ENCODE data around the gene EFCAB6. TPM values are rescaled to one million over a fixed set of nuclear protein-coding genes. Genes with fewer than 3 reads are reported as not detected.

The EFCAB6 gene
- total RNA-seq, 1 experiment from 2014 or later: not detected

- Mint-ChIP-seq H3K36me3 (ENCODE audit: insufficient read depth, unreplicated experiment) (no peaks in the 10 kb centered on the region), H3K9me3 (ENCODE audit: unreplicated experiment) (no peaks in the 10 kb centered on the region), H3K27ac (ENCODE audit: unreplicated experiment) (no peak overlapping the region), H3K4me1 (ENCODE audit: low read depth, unreplicated experiment) (no peaks in the 10 kb centered on the region), H3K4me3 (ENCODE audit: unreplicated experiment) (no peak overlapping the region), H3K27me3 (ENCODE audit: insufficient read depth, unreplicated experiment) (peaks cover 35% of the 10 kb centered on the region)
- Histone ChIP-seq H3K9me3 (no peaks in the 10 kb centered on the region), H3K4me1 (peaks cover 8% of the 10 kb centered on the region; the same call in 1 of the 2 replicates), H3K27me3 (replicated peaks; ENCODE audit: control insufficient read depth, insufficient read depth, low read length) (no peaks in the 10 kb centered on the region), H3K36me3 (ENCODE audit: control insufficient read depth, insufficient read depth, low read length) (no peaks in the 10 kb centered on the region), H3K4me3 (ENCODE audit: low read depth, low read length) (no peak overlapping the region)
- intact Hi-C loops (cut with micrococcal nuclease; ENCODE audit: unreplicated experiment): loop anchor here (10.0 kb wide), 1 partner anchor 436 kb away; no protein-coding TSS in a partner anchor
- TF ChIP-seq CTCF (IDR thresholded peaks at IDR 0.05; ENCODE audit: insufficient read depth in 1 of 2, low read depth in 1 of 2, low read length in 1 of 2, severe bottlenecking in 1 of 2, unreplicated experiment in 1 of 2): no peak
- CTCF ChIA-PET: no interaction called here
- no TSS peak for BruUV-seq (replicated peaks)
- no peak for DNase-seq
- POLR2A ChIA-PET: no interaction called here
Measured at GRCh38 chr22:43820651-43821305, 8.7 kb upstream of the EFCAB6 start.

- H3K27me3 Mint-ChIP-seq (ENCODE audit: insufficient read depth, unreplicated experiment): peaks cover 31% of the 10 kb centered on the region
- H3K4me1 Mint-ChIP-seq (ENCODE audit: low read depth, unreplicated experiment): no peaks in the 10 kb centered on the region
- no peaks in the 10 kb centered on the region for H3K36me3 Mint-ChIP-seq (ENCODE audit: insufficient read depth, unreplicated experiment)
- H3K4me3 Mint-ChIP-seq (ENCODE audit: unreplicated experiment): no peak overlapping the region
- no peak for TF ChIP-seq CTCF (IDR thresholded peaks at IDR 0.05; ENCODE audit: insufficient read depth in 1 of 2, low read depth in 1 of 2, low read length in 1 of 2, severe bottlenecking in 1 of 2, unreplicated experiment in 1 of 2)
- POLR2A ChIA-PET: no interaction called here
- Histone ChIP-seq H3K27me3 (replicated peaks; ENCODE audit: control insufficient read depth, insufficient read depth, low read length) (no peaks in the 10 kb centered on the region), H3K4me3 (ENCODE audit: low read depth, low read length) (no peak overlapping the region), H3K4me1 (peaks cover 8% of the 10 kb centered on the region; the same call in 1 of the 2 replicates), H3K36me3 (ENCODE audit: control insufficient read depth, insufficient read depth, low read length) (no peaks in the 10 kb centered on the region), H3K9me3 (no peaks in the 10 kb centered on the region)
- no peaks in the 10 kb centered on the region for H3K9me3 Mint-ChIP-seq (ENCODE audit: unreplicated experiment)
- no TSS peak for BruUV-seq (replicated peaks)
- intact Hi-C loops (cut with micrococcal nuclease; ENCODE audit: unreplicated experiment): loop anchor here (10.0 kb wide), 1 partner anchor 435 kb away; no protein-coding TSS in a partner anchor
- no peak for DNase-seq
- no peak overlapping the region for H3K27ac Mint-ChIP-seq (ENCODE audit: unreplicated experiment)
- CTCF ChIA-PET: interaction anchor here (0.6 kb wide), 1 partner anchor 177 kb away, joined by 6 read pairs; no protein-coding TSS in a partner anchor
Measured at GRCh38 chr22:43819931-43820640, 8.0 kb upstream of the EFCAB6 start.

- TF ChIP-seq CTCF (IDR thresholded peaks at IDR 0.05; ENCODE audit: insufficient read depth in 1 of 2, low read depth in 1 of 2, low read length in 1 of 2, severe bottlenecking in 1 of 2, unreplicated experiment in 1 of 2): no peak
- H3K9me3 ChIP-seq: no peaks in the 10 kb centered on the region
- H3K4me3 Mint-ChIP-seq (ENCODE audit: unreplicated experiment): no peak overlapping the region
- no peaks in the 10 kb centered on the region for H3K9me3 Mint-ChIP-seq (ENCODE audit: unreplicated experiment)
- H3K4me1 Mint-ChIP-seq (ENCODE audit: low read depth, unreplicated experiment): no peaks in the 10 kb centered on the region
- no peak overlapping the region for H3K27ac Mint-ChIP-seq (ENCODE audit: unreplicated experiment)
- no peak for DNase-seq
- no TSS peak for BruUV-seq (replicated peaks)
- ChIA-PET POLR2A (no interaction called here), CTCF (interaction anchor here (0.6 kb wide), 1 partner anchor 176 kb away, joined by 6 read pairs; no protein-coding TSS in a partner anchor)
- H3K36me3 ChIP-seq (ENCODE audit: control insufficient read depth, insufficient read depth, low read length): no peaks in the 10 kb centered on the region
- peaks cover 25% of the 10 kb centered on the region for H3K27me3 Mint-ChIP-seq (ENCODE audit: insufficient read depth, unreplicated experiment)
- no peak overlapping the region for H3K4me3 ChIP-seq (ENCODE audit: low read depth, low read length)
- H3K4me1 ChIP-seq: peaks cover 8% of the 10 kb centered on the region; the same call in 1 of the 2 replicates
- intact Hi-C loops (cut with micrococcal nuclease; ENCODE audit: unreplicated experiment): no loop called here
- H3K27me3 ChIP-seq (replicated peaks; ENCODE audit: control insufficient read depth, insufficient read depth, low read length): no peaks in the 10 kb centered on the region
- H3K36me3 Mint-ChIP-seq (ENCODE audit: insufficient read depth, unreplicated experiment): no peaks in the 10 kb centered on the region
Measured at GRCh38 chr22:43819421-43819921, 7.4 kb upstream of the EFCAB6 start.

All from Caco-2 (cell line).